ENCODE measurements around the gene SLC38A10. TPM values are rescaled to one million over a fixed set of nuclear protein-coding genes. Genes with fewer than 3 reads are reported as not detected.

The SLC38A10 gene
- total and polyA plus RNA-seq, 2 of the 13 experiments (the other 11 are each of a cell fraction or from before 2014, with no cell fraction given) = 23.4 to 55.8 TPM

DNA sequence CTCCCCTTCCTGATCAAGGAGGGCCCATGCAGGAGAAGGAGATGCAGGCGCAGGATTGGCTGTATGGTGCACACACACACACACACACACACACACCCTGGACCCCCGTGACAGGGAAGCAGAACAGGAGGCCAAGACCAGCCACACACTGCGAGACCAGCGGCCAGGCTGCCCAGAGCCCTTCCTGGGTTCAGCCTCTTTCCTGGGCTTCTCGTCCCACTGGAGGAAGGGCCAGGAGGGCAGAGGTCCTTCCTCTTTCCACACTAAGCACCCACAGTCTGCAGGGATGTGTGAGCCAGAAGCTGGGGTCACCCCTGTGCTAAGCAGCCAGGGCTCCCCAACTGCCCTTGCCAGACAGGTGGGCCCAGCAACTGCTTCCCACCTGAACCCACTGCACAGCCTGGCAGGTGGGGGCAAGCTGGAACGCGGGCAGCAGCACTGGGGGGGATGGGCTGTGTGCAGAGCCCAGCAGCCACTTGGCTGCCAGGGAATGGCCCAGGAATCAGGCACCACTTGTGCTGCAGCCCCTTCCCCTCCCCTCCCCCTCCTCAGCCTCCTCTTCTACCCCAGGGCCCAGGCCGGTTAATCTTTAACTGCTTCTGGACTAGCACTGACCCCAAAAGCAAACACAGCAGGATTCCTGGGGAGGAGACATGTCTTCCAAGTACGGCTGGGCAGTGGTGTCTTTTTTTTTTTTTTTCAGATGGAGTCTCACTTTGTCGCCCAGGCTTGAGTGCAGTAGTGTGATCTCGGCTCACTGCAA lies 44.6 kb upstream of the SLC38A10 start (continued):
- no peak for TF ChIP-seq FOXC1 (CRISPR knock-in tag; IDR thresholded peaks at IDR 0.05; ENCODE audit: borderline replicate concordance)
- TF ChIP-seq ZIK1 (CRISPR knock-in tag; IDR thresholded peaks at IDR 0.05; ENCODE audit: borderline replicate concordance, low read depth) = no peak
- no peak for TF ChIP-seq ZNF446 (CRISPR knock-in tag; IDR thresholded peaks at IDR 0.05)
- TF ChIP-seq, protein P1, sequence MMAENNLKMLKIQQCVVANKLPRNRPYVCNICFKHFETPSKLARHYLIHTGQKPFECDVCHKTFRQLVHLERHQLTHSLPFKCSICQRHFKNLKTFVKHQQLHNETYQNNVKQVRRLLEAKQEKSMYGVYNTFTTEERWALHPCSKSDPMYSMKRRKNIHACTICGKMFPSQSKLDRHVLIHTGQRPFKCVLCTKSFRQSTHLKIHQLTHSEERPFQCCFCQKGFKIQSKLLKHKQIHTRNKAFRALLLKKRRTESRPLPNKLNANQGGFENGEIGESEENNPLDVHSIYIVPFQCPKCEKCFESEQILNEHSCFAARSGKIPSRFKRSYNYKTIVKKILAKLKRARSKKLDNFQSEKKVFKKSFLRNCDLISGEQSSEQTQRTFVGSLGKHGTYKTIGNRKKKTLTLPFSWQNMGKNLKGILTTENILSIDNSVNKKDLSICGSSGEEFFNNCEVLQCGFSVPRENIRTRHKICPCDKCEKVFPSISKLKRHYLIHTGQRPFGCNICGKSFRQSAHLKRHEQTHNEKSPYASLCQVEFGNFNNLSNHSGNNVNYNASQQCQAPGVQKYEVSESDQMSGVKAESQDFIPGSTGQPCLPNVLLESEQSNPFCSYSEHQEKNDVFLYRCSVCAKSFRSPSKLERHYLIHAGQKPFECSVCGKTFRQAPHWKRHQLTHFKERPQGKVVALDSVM (CRISPR knock-in tag; IDR thresholded peaks at IDR 0.05) = peak; percentile 58; the same call in 1 of the 2 replicates
- TF ChIP-seq ISL2 (CRISPR knock-in tag; IDR thresholded peaks at IDR 0.05) = no peak
- TF ChIP-seq ZNF276 (CRISPR knock-in tag; IDR thresholded peaks at IDR 0.05; ENCODE audit: low read depth) = no peak; the same call in 1 of the 2 replicates
- TF ChIP-seq ZNF558 (CRISPR knock-in tag; IDR thresholded peaks at IDR 0.05; ENCODE audit: borderline replicate concordance) = peak; percentile 79; the same call in 1 of the 2 replicates
- TF ChIP-seq ZNF879 (CRISPR knock-in tag; IDR thresholded peaks at IDR 0.05) = no peak
- no peak for TF ChIP-seq TRIM22 (IDR thresholded peaks at IDR 0.05)
- no peak for TF ChIP-seq ZNF569 (CRISPR knock-in tag; IDR thresholded peaks at IDR 0.05; ENCODE audit: borderline replicate concordance)
- no peak for TF ChIP-seq SNRNP70 (IDR thresholded peaks at IDR 0.05; ENCODE audit: low read depth, low read length)
- no peak for TF ChIP-seq MNT (IDR thresholded peaks at IDR 0.05)
- 0 out of 2 replicates have a peak, but pooled peaks have one; percentile 63 for TF ChIP-seq EEA1 (CRISPR knock-in tag; IDR thresholded peaks at IDR 0.05; ENCODE audit: borderline replicate concordance)
- TF ChIP-seq, protein P2, sequence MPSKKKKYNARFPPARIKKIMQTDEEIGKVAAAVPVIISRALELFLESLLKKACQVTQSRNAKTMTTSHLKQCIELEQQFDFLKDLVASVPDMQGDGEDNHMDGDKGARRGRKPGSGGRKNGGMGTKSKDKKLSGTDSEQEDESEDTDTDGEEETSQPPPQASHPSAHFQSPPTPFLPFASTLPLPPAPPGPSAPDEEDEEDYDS (CRISPR knock-in tag; IDR thresholded peaks at IDR 0.05) = peak; percentile 88
- no peak for TF ChIP-seq HHEX (CRISPR knock-in tag; IDR thresholded peaks at IDR 0.05)
- peak; percentile 58; the same call in 1 of the 2 replicates for TF ChIP-seq ZNF784 (CRISPR knock-in tag; IDR thresholded peaks at IDR 0.05; ENCODE audit: borderline replicate concordance)
- TF ChIP-seq ZNF431 (CRISPR knock-in tag; IDR thresholded peaks at IDR 0.05; ENCODE audit: borderline replicate concordance, low read depth) = no peak
- peak; percentile 41; the same call in 1 of the 2 replicates for TF ChIP-seq SRF (IDR thresholded peaks at IDR 0.05; ENCODE audit: low read depth, low read length)
- peak; percentile 42; the same call in 1 of the 2 replicates for TF ChIP-seq ZNF550 (CRISPR knock-in tag; IDR thresholded peaks at IDR 0.05; ENCODE audit: borderline replicate concordance)
- no peak for TF ChIP-seq CAMTA2 (CRISPR knock-in tag; IDR thresholded peaks at IDR 0.05; ENCODE audit: borderline replicate concordance)
- TF ChIP-seq TMF1 (CRISPR knock-in tag; IDR thresholded peaks at IDR 0.05; ENCODE audit: low read depth) = no peak

Data from HepG2 (cell line).